ENCODE results near the gene CACUL1.

DNA sequence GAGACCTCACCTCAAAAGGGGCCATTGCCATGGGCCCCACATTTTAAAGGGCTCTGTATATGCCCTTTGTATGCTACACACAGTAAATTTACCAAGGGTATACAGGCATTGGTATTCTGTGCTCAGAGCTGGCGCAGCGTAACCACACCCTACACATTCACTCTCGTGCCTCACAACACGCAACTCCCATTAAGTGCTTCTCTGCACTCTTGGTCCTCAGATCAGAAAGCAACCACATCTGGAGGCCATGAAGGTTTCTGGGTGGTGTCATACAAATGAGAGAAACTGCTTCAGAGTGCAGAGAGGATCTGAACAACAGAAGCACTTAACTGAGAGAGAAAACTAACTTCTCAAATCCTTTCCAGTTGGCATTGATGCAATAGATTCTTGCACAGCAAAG is 9.4 kb upstream of the CACUL1 start:
- TF ChIP-seq EP300 (IDR thresholded peaks at IDR 0.05; ENCODE audit: low read depth in 2 of 2, low read length in 2 of 2), result no peak
- TF ChIP-seq EP300 (CRISPR knock-in tag; IDR thresholded peaks at IDR 0.05; ENCODE audit: borderline replicate concordance), result no peak
- TF ChIP-seq ZNF7 (CRISPR knock-in tag; IDR thresholded peaks at IDR 0.05), result no peak
- TF ChIP-seq ZNF30 (CRISPR knock-in tag; IDR thresholded peaks at IDR 0.05), result no peak
- no peak for TF ChIP-seq EZH2 (conservative IDR thresholded peaks at IDR 0.05; ENCODE audit: low read depth, low read length)
- TF ChIP-seq POLR2A (IDR thresholded peaks at IDR 0.05; ENCODE audit: insufficient read depth in 1 of 2, low read depth in 2 of 2, low read length in 2 of 2), result no peak
- no peak for TF ChIP-seq RAD51 (IDR thresholded peaks at IDR 0.05; ENCODE audit: borderline replicate concordance)
- TF ChIP-seq, protein P1, sequence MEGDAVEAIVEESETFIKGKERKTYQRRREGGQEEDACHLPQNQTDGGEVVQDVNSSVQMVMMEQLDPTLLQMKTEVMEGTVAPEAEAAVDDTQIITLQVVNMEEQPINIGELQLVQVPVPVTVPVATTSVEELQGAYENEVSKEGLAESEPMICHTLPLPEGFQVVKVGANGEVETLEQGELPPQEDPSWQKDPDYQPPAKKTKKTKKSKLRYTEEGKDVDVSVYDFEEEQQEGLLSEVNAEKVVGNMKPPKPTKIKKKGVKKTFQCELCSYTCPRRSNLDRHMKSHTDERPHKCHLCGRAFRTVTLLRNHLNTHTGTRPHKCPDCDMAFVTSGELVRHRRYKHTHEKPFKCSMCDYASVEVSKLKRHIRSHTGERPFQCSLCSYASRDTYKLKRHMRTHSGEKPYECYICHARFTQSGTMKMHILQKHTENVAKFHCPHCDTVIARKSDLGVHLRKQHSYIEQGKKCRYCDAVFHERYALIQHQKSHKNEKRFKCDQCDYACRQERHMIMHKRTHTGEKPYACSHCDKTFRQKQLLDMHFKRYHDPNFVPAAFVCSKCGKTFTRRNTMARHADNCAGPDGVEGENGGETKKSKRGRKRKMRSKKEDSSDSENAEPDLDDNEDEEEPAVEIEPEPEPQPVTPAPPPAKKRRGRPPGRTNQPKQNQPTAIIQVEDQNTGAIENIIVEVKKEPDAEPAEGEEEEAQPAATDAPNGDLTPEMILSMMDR (CRISPR knock-in tag; IDR thresholded peaks at IDR 0.05), result no peak
- TF ChIP-seq ZZZ3 (CRISPR knock-in tag; IDR thresholded peaks at IDR 0.05; ENCODE audit: borderline replicate concordance), result no peak
- no peak for TF ChIP-seq CBX2 (IDR thresholded peaks at IDR 0.05; ENCODE audit: low read depth, low read length)
- TF ChIP-seq CBX2 (CRISPR knock-in tag; IDR thresholded peaks at IDR 0.05; ENCODE audit: low read depth), result no peak
- TF ChIP-seq ZNF772 (CRISPR knock-in tag; IDR thresholded peaks at IDR 0.05), result no peak
- TF ChIP-seq, protein P2, sequence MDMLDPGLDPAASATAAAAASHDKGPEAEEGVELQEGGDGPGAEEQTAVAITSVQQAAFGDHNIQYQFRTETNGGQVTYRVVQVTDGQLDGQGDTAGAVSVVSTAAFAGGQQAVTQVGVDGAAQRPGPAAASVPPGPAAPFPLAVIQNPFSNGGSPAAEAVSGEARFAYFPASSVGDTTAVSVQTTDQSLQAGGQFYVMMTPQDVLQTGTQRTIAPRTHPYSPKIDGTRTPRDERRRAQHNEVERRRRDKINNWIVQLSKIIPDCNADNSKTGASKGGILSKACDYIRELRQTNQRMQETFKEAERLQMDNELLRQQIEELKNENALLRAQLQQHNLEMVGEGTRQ (IDR thresholded peaks at IDR 0.05; ENCODE audit: low read depth, low read length), result no peak
- TF ChIP-seq, protein P2 (CRISPR knock-in tag; IDR thresholded peaks at IDR 0.05; ENCODE audit: borderline replicate concordance), result no peak
- no peak for TF ChIP-seq ZNF431 (CRISPR knock-in tag; IDR thresholded peaks at IDR 0.05; ENCODE audit: borderline replicate concordance, low read depth)
- TF ChIP-seq, protein P3, sequence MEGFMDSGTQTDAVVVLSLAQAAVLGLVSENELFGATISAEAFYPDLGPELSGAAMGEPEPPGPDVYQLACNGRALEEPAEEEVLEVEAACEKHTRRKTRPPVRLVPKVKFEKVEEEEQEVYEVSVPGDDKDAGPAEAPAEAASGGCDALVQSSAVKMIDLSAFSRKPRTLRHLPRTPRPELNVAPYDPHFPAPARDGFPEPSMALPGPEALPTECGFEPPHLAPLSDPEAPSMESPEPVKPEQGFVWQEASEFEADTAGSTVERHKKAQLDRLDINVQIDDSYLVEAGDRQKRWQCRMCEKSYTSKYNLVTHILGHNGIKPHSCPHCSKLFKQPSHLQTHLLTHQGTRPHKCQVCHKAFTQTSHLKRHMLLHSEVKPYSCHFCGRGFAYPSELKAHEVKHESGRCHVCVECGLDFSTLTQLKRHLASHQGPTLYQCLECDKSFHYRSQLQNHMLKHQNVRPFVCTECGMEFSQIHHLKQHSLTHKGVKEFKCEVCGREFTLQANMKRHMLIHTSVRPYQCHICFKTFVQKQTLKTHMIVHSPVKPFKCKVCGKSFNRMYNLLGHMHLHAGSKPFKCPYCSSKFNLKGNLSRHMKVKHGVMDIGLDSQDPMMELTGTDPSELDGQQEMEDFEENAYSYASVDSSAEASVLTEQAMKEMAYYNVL (CRISPR knock-in tag; IDR thresholded peaks at IDR 0.05; ENCODE audit: borderline replicate concordance), result no peak
- no peak for TF ChIP-seq FOXP1 (IDR thresholded peaks at IDR 0.05)
- TF ChIP-seq FOXP1 (CRISPR knock-in tag; IDR thresholded peaks at IDR 0.05), result no peak

All from HepG2 (cell line).